H7 (cell line): ENCODE results near the gene ADIG. TPM values are rescaled to one million over a fixed set of nuclear protein-coding genes. Genes with fewer than 3 reads are reported as not detected.

Source experiments
- DNase-seq: peaks from one replicate; pipeline ENCODE4 v3.0.0; 2012
- H3K27me3 ChIP-seq: 2 replicates; pipeline ENCODE4 v1.6.0; 2011; ENCODE audit warnings: mild to moderate bottlenecking, low read length; ENCODE audit not compliant: control insufficient read depth, insufficient read depth
- H3K36me3 ChIP-seq: replicated peaks from 2 replicates; pipeline ENCODE4 v1.5.1; 2011; ENCODE audit warnings: low read length; ENCODE audit not compliant: control insufficient read depth, insufficient read depth
- H3K4me3 ChIP-seq: 2 replicates; pipeline ENCODE4 v1.5.1; 2011; ENCODE audit warnings: low read depth, mild to moderate bottlenecking, control low read depth, low read length, moderate library complexity; ENCODE audit not compliant: insufficient read depth
- total RNA-seq: library from RNA; depleted of rRNA; stranded (reverse); fragments of >200 nt; shearing (Covaris generic); gene quantifications from 2 replicates; pipeline ENCODE4 v1.2.3, GENCODE V29; 2014

The ADIG gene
- total RNA-seq, 1 experiment from 2014 or later: not detected

DNA sequence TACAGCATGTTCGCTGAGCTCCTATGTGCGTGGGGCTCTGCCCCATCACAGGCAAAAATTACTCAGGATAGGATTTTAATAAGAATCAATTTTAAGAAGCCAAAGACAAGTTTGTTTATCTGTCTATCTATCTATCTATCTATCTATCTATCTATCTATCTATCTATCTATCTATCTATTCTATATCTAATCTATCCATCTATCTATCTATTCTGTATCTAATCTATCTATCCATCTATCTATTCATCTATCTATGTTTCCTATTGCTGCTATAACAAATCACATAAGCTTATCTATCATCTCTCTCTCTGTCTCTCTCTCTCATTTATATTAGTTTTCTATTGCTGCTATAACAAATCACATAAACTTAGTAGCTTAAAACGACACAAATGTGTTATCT is 22.3 kb downstream of the ADIG start:
- no peak overlapping the region for H3K4me3 ChIP-seq
- H3K27me3 ChIP-seq: no peaks in the 10 kb centered on the region
- no peaks in the 10 kb centered on the region for H3K36me3 ChIP-seq
- no peak for DNase-seq

DNA sequence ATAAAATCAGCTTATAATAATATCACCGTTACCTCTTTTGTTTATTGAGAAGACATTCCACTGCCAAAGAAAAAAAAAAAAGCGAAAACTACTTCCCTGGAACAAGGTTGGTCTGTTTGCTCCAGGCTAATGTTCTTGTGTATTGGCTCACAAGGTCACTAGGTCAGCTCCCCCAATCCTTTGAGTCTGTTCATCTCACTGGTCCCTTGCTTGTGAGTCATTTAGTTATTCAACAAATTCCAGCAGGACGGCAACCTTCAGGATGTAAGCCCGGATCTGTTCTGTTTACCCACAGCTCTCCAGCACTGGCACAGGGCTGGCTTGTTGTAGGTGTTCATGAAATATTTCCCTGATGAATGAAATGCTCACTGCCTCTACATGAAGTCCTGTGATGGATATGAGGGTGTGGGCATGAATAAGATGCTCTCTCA is 23.9 kb downstream of the ADIG start:
- Histone ChIP-seq H3K27me3 (no peaks in the 10 kb centered on the region), H3K36me3 (no peaks in the 10 kb centered on the region), H3K4me3 (no peak overlapping the region)
- DNase-seq: no peak

DNA sequence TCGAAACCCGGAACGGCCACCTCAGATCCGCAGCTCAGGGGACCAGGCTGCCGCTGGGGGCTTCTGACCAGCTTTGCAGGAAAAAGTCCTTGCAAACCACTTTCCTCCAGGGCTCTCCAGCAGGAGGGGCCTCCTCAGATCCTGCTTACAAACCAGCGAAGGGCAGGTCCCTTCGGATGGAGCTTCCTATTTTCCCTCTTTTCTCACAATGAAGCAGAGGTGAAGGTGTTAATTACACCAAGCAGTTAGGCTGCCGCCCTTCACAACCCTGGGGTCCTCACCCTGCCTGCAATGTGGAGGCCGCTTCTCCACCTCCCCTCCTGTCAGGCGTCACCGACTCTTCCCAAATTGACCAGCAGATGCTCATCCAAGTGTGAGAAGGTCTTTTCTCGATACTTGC is 26.4 kb downstream of the ADIG start:
- H3K27me3 ChIP-seq: no peaks in the 10 kb centered on the region
- peak; percentile 50 for DNase-seq
- H3K36me3 ChIP-seq: no peaks in the 10 kb centered on the region
- H3K4me3 ChIP-seq: no peak overlapping the region

DNA sequence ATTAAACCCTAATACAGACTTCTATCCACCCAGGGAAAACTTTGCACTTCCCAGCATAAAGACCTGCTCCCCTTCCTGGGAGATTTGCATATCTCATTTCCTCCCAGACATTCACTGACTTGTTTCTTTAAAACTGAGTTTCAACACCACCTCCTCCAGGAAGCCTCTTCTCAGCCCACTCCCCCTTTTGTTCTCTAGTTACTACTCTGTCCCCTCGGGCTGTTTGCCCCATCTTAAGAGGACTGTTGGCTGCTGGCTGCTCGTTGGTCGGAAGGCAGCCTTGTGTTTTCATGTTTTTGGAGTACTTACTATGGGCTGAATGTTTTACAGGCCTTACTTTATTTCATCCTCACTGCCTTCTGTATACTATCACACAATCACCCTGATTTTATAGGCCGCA is 27.2 kb downstream of the ADIG start:
- Histone ChIP-seq H3K36me3 (no peaks in the 10 kb centered on the region), H3K4me3 (no peak overlapping the region), H3K27me3 (no peaks in the 10 kb centered on the region)
- DNase-seq: peak; percentile 25

DNA sequence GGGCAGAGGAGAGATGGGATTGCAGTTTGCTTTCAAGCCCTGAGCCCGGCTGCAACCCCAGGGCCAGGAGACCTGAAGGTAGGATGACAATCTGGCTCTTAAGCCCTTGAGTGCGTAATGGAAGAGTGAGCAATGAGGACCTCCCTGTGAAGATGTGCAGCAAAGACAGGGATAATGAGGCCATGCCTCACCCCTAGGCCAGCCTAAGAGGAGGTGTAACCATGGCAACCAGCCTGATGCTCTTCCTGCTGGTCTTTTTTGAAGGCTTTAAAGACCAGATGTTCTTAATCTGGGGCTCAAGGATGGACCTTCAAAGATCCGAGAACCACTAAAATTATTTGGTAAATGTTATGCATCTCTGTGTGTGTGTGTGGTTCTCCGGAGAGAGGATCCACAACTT is 28.8 kb downstream of the ADIG start:
- peak; percentile 35 for DNase-seq
- Histone ChIP-seq H3K4me3 (no peak overlapping the region), H3K36me3 (no peaks in the 10 kb centered on the region), H3K27me3 (no peaks in the 10 kb centered on the region)

DNA sequence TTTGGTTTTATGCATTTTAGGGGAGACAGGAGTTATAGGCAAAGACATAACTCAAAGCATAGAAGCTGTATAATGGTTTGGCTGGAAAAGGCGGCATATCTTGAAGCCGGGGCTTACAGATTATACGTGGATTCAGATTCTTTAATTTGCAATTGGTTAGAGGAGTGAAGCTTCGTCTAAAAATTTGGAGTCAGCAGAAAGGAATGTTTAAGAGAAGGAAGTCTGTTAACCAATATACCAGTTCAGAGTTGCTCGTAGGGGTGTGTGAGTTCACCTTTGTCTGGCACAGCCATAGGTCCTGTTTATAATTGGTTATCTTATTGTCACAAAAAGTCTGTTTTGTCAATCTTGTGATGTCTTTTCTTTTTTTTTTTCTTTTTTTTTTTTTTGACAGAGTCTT is 29.5 kb downstream of the ADIG start:
- DNase-seq: no peak
- Histone ChIP-seq H3K27me3 (no peaks in the 10 kb centered on the region), H3K4me3 (no peak overlapping the region), H3K36me3 (no peaks in the 10 kb centered on the region)

DNA sequence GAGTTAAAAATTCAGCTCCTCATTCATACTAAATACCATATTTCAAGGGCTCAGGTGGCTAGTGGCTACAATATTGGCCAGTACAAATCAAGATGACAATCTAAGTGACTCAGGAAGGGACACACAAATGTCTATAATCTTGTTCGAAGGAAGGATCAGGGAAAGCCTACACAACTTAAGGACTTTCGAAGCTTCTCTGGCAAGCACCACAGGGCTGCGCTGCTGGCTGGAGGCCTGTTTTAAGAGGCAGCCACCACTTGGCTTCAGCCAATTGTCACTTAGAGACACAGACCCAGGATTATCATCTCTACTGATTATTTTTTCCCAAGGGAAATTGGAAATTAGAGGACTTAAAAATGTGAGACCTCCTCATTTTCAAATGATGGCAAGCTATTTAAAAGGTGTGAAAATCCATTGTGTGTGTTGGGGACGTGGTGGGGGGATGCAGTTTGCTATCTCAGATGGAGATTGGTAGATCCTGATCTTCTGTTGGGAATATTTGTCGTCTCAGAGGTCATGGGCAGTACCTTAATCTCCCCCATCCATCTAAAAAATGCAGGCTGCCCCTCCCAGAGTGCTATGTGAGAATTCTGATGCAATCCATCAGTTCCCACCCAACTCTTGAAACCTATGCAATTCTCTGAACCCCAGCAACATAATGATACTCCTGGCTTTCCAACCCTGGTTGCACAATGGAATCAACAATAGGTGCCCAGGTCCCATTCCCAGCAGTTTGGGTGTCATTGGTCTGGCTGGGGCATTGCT is 31.9 kb downstream of the ADIG start:
- DNase-seq: peak; percentile 38
- no peaks in the 10 kb centered on the region for H3K36me3 ChIP-seq
- no peak overlapping the region for H3K4me3 ChIP-seq
- H3K27me3 ChIP-seq: no peaks in the 10 kb centered on the region

DNA sequence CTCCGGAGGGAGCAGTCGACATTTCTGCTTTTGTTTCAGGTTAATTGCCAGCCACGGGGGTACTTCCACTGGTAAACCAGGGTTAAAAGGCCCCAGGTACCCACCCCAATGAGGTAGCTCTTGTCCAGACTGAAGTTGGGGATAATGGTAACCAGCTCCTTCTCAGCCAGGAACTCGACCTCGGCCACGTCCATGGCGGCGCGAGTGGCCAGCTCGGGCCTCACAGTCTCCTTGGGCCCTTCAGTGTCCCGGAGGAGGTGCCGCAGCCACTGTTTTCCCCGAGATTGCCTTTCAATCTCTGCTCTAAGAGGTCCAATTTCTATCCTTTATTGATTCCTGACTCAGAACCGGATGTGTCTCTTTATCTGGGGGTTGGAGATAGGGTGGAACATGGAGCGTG is 34.3 kb downstream of the ADIG start:
- H3K27me3 ChIP-seq: no peaks in the 10 kb centered on the region
- no peak for DNase-seq
- no peaks in the 10 kb centered on the region for H3K36me3 ChIP-seq
- no peak overlapping the region for H3K4me3 ChIP-seq

DNA sequence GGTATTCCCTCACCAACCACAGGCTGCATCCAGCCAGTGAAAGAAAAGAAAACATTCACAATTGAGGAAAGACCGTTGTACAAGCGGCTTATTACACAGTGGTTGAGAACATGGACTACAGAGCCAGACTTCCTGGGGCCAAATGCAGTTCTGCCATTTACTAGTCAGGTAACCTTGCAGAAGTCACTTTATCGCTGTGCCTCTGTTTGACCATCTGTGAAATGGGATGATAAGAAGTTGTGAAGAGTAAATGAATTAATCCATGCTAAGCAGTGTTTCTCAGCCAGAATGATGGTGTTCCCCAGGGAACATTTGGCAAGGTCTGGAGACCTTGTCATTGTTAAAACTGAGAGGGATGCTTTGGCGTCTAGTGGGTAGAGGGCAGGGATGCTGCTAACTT is 35.5 kb downstream of the ADIG start:
- H3K4me3 ChIP-seq: no peak overlapping the region
- no peaks in the 10 kb centered on the region for H3K36me3 ChIP-seq

DNA sequence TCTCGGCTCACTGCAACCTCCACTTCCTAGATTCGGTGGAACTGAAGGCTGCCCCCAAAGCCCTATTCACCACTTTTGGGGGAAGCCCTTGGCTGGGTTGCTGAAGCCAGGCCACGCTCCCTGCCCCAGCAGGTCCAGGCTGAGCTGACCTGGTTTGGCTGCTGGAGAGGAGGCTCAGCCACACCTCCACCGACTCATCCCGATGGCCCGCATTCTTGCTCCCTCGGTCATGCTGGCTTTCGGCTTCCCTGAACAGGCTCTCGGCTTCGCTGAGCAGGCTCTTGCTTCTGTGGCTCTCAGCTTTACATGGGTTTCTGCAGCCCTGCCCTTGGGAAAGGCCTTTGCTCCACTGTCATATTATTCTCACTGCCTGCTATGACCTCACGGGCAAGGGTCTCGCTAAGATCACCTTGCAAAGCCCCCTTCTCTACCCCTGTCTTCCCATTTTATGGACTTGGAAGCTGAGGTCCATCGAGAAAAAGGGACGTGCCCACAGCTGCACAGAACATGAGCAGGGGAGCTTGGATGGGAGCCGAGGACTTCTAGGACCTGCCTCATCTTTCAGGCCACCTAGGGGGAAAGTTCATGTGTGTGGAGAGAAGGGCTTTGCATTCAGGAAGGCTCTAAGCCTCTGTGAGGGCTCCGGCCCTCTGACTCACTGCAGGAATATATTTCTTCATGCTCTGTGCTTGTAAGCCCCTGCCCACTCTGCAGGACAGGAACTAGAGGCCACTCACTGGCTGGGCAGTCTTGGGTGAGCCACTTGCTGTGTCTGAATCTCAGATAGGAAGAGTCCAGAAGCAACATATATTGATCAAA is 36.2 kb downstream of the ADIG start:
- H3K36me3 ChIP-seq: no peaks in the 10 kb centered on the region
- no peak overlapping the region for H3K4me3 ChIP-seq
- DNase-seq: peak; percentile 70
- H3K27me3 ChIP-seq: no peaks in the 10 kb centered on the region

More for the DNA sequence above, 35.5 kb downstream of the ADIG start:
- DNase-seq: no peak
- no peaks in the 10 kb centered on the region for H3K27me3 ChIP-seq

DNA sequence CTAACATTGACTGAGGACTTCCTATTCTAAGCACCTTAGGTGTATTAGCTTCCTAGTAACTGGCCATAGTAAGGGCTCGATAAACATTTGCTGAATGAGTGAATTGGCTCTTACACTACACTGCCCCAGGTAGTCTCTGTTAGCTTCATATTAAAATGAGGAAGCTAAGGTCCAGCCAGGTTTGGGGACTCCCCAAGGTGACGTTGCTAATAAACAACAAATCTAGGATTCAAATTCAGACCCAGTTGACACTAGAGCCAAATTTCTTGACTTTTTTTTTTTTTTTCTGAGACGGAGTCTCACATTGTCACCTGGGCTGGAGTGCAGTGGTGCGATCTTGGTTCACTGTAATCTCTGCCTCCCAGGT is 36.8 kb downstream of the ADIG start:
- Histone ChIP-seq H3K36me3 (no peaks in the 10 kb centered on the region), H3K4me3 (no peak overlapping the region), H3K27me3 (no peaks in the 10 kb centered on the region)
- no peak for DNase-seq

DNA sequence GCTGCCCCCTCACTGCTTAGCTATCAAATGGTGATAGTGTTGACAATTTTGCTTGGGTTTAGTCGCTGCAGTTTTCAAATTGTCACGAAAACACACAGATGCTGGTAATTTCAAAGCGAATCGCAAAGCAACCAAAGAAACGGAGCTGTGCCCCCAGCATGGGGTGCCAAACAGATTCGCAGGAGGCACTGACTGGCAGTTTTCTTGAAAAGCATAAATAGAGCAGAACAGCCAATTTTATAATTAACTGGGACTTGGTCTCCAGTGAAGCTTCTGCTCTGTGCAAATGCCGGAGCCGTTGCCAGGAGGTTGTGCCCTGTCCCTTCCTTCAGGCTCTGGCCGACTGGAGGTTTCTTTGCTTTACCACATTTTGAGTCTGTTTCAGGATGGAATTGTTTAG is 39.4 kb downstream of the ADIG start:
- Histone ChIP-seq H3K4me3 (no peak overlapping the region), H3K36me3 (no peaks in the 10 kb centered on the region; the same call in 1 of the 2 replicates), H3K27me3 (no peaks in the 10 kb centered on the region)
- no peak for DNase-seq

DNA sequence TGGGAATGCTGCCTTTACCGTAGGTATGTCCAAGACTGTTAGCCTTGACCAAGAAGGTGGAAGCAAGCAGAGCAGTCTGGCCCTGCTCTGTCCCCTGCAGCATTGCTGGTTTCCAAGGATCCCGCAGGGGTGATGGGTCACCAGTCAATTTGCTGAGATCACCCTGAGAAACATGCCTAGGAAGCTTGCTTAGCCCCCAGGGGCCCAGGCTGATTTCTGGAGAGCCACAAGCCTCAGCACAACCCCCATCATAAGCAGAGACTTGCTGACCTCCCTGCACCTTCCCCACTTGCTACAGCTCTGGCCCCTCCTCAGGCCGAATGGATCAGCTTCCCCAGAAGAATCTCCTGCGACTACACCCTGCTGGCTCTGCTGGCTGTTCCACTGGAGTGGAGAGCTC is 42.1 kb downstream of the ADIG start:
- H3K4me3 ChIP-seq: no peak overlapping the region
- no peak for DNase-seq
- no peaks in the 10 kb centered on the region; the same call in 1 of the 2 replicates for H3K36me3 ChIP-seq
- no peaks in the 10 kb centered on the region for H3K27me3 ChIP-seq

DNA sequence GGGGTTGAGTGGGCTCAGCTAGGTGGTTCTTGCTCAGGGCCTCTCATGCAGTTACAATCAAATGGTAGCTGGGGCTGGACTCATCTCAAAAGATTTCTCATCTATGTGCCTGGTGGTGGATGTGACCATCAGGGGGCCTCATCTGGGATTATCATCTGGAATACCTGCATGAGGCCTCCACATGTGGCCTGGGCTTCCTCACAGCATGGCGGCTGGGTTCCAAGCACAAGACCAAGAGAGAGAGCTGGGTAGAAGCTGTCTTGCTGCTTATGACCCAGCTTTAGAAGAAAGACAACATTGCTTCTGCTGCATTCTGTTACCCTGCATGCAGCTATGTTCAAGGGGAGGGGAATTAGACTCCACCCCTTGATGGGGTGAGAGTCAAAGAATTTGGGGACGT is 43.1 kb downstream of the ADIG start:
- no peak for DNase-seq
- no peak overlapping the region for H3K4me3 ChIP-seq
- H3K36me3 ChIP-seq: no peaks in the 10 kb centered on the region; the same call in 1 of the 2 replicates
- H3K27me3 ChIP-seq: no peaks in the 10 kb centered on the region

DNA sequence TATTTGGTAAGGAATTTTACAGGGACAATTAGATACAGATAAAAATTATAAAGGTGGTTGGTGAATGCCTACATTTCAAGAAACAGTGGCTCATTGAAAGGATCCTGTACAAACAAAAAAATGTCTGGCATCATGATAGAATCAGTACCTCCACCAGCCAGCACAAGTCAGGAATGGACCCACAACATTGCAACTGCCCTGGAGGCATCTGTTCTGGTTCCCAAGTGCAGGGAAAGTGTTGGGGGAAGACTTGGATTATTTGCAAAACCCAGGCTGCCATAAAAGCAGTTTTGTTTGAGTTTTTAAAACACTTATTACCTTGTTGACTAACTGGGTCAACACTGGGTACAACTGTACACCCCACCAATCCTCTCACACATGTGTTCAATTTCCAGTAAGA is 44.9 kb downstream of the ADIG start:
- DNase-seq: no peak
- no peaks in the 10 kb centered on the region; the same call in 1 of the 2 replicates for H3K36me3 ChIP-seq
- H3K4me3 ChIP-seq: no peak overlapping the region
- H3K27me3 ChIP-seq: no peaks in the 10 kb centered on the region
